Measurements from ENCODE around the gene BACH2.
A peak's percentile ranks its signal among the peaks of the same experiment; 100 is the strongest.

The BACH2 gene

GRCh38 chr6:90107771-90108282, 188.8 kb downstream of the BACH2 start:
- TF ChIP-seq SIN3A (IDR thresholded peaks at IDR 0.05; ENCODE audit: borderline replicate concordance, insufficient read depth, low read length) (no peak), TAF1 (IDR thresholded peaks at IDR 0.05; ENCODE audit: borderline replicate concordance, insufficient read depth, low read length) (no peak), POLR2AphosphoS5 (IDR thresholded peaks at IDR 0.05; ENCODE audit: low read depth, low read length) (no peak), FOXP2 (optimal IDR thresholded peaks at IDR 0.05; ENCODE audit: borderline replicate concordance, extremely low read depth, extremely low read length, insufficient read depth) (no peak)

GRCh38 chr6:90107371-90107770, 189.3 kb downstream of the BACH2 start:
- TF ChIP-seq TAF1 (IDR thresholded peaks at IDR 0.05; ENCODE audit: borderline replicate concordance, insufficient read depth, low read length), result no peak
- TF ChIP-seq POLR2AphosphoS5 (IDR thresholded peaks at IDR 0.05; ENCODE audit: low read depth, low read length), result no peak
- TF ChIP-seq FOXP2 (optimal IDR thresholded peaks at IDR 0.05; ENCODE audit: borderline replicate concordance, extremely low read depth, extremely low read length, insufficient read depth), result no peak
- TF ChIP-seq SIN3A (IDR thresholded peaks at IDR 0.05; ENCODE audit: borderline replicate concordance, insufficient read depth, low read length), result no peak
- no peak for TF ChIP-seq REST (IDR thresholded peaks at IDR 0.05; ENCODE audit: insufficient read depth in 1 of 2, low read depth in 2 of 2, low read length in 2 of 2)

- no peak for TF ChIP-seq TAF1 (IDR thresholded peaks at IDR 0.05; ENCODE audit: borderline replicate concordance, insufficient read depth, low read length)
- no peak for TF ChIP-seq FOXP2 (optimal IDR thresholded peaks at IDR 0.05; ENCODE audit: borderline replicate concordance, extremely low read depth, extremely low read length, insufficient read depth)
Observed at GRCh38 chr6:90106449-90106848, 190.2 kb downstream of the BACH2 start.

- TF ChIP-seq TAF1 (IDR thresholded peaks at IDR 0.05; ENCODE audit: borderline replicate concordance, insufficient read depth, low read length) (no peak), REST (IDR thresholded peaks at IDR 0.05; ENCODE audit: insufficient read depth in 1 of 2, low read depth in 2 of 2, low read length in 2 of 2) (no peak), FOXP2 (optimal IDR thresholded peaks at IDR 0.05; ENCODE audit: borderline replicate concordance, extremely low read depth, extremely low read length, insufficient read depth) (no peak), SIN3A (IDR thresholded peaks at IDR 0.05; ENCODE audit: borderline replicate concordance, insufficient read depth, low read length) (no peak)
Observed at GRCh38 chr6:90105506-90106170, 191.0 kb downstream of the BACH2 start.

GRCh38 chr6:90103056-90103800, 193.4 kb downstream of the BACH2 start:
- TF ChIP-seq FOXP2 (optimal IDR thresholded peaks at IDR 0.05; ENCODE audit: borderline replicate concordance, extremely low read depth, extremely low read length, insufficient read depth) (peak; percentile 21), SIN3A (IDR thresholded peaks at IDR 0.05; ENCODE audit: borderline replicate concordance, insufficient read depth, low read length) (peak; percentile 11; the same call in 1 of the 2 replicates), REST (IDR thresholded peaks at IDR 0.05; ENCODE audit: insufficient read depth in 1 of 2, low read depth in 2 of 2, low read length in 2 of 2) (no peak)

GRCh38 chr6:90101403-90101802, 195.2 kb downstream of the BACH2 start:
- TF ChIP-seq REST (IDR thresholded peaks at IDR 0.05; ENCODE audit: insufficient read depth in 1 of 2, low read depth in 2 of 2, low read length in 2 of 2) (no peak), POLR2AphosphoS5 (IDR thresholded peaks at IDR 0.05; ENCODE audit: low read depth, low read length) (no peak), SIN3A (IDR thresholded peaks at IDR 0.05; ENCODE audit: borderline replicate concordance, insufficient read depth, low read length) (no peak), FOXP2 (optimal IDR thresholded peaks at IDR 0.05; ENCODE audit: borderline replicate concordance, extremely low read depth, extremely low read length, insufficient read depth) (no peak), TAF1 (IDR thresholded peaks at IDR 0.05; ENCODE audit: borderline replicate concordance, insufficient read depth, low read length) (no peak)

All from PFSK-1 (cell line).